Central memory CD8-positive, alpha-beta T cell (primary cell): ENCODE data around the gene SERTAD4.

Experiments
- ATAC-seq: fragments of 150-1000 bp; cut with Tn5 transposase; replicated peaks from 2 replicates; pipeline ENCODE4 v1.10.0; 2022; ENCODE audit warnings: mild to moderate bottlenecking, moderate FRiP score, moderate number of reproducible peaks; ENCODE audit not compliant: poor library complexity, severe bottlenecking; ENCODE audit errors: extremely low read depth
- DNase-seq, 2 donors: peaks; one replicate each; pipeline ENCODE4 v3.0.0; 2021; ENCODE audit warnings: low spot score in 2 of 2
- H3K27ac Mint-ChIP-seq: one replicate; pipeline ENCODE4 v1.8.0; 2022; ENCODE audit warnings: low read depth, mild to moderate bottlenecking, moderate library complexity, mixed read lengths
- H3K27me3 Mint-ChIP-seq: one replicate; pipeline ENCODE4 v1.8.0; 2022; ENCODE audit warnings: mixed read lengths
- H3K36me3 Mint-ChIP-seq: one replicate; pipeline ENCODE4 v1.8.0; 2022; ENCODE audit warnings: mild to moderate bottlenecking, moderate library complexity, mixed read lengths; ENCODE audit not compliant: insufficient read depth
- H3K4me1 Mint-ChIP-seq: one replicate; pipeline ENCODE4 v1.8.0; 2022; ENCODE audit warnings: mixed read lengths
- H3K4me3 Mint-ChIP-seq: one replicate; pipeline ENCODE4 v1.8.0; 2022; ENCODE audit warnings: mild to moderate bottlenecking, moderate library complexity, mixed read lengths
- H3K9me3 Mint-ChIP-seq: one replicate; pipeline ENCODE4 v1.8.0; 2022; ENCODE audit warnings: mixed read lengths

The SERTAD4 gene

DNA sequence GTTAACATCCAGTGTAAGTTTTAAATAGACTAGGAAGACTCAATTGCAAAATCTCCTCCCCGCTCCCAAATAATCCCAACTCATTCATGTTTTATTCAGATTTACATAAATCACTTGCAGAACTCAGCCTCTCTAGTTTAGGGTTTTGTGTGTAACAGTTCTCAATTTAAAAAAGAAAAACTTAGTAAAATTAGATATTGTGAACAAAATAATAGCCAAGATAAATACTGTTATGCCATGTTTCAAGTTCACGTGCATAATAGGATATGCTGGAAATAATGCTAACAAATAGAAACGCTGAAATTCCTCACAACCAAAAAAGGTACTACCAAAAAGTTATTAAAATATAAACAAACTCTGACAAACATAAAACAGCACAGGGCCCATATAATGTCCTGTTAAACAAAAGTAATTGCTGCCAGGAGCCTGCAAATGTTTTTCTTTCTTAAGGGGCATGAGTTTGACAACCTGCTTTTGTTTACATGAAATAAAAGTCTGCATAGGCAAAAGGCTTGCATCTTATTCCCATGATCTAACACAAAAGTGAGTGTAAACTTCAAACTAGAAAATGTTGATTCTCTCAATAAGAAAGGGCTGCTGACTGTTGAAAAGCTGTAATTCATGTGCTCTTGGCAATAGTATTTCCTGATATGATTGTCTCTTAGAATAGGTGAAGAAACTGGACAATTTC lies 2.9 kb downstream of the SERTAD4 start:
- Mint-ChIP-seq H3K4me3 (no peak overlapping the region), H3K27me3 (peaks cover 71% of the 10 kb centered on the region), H3K36me3 (no peaks in the 10 kb centered on the region), H3K9me3 (no peaks in the 10 kb centered on the region), H3K27ac (no peak overlapping the region), H3K4me1 (peaks cover 6% of the 10 kb centered on the region)
- DNase-seq (no peak), ATAC-seq (no peak)

DNA sequence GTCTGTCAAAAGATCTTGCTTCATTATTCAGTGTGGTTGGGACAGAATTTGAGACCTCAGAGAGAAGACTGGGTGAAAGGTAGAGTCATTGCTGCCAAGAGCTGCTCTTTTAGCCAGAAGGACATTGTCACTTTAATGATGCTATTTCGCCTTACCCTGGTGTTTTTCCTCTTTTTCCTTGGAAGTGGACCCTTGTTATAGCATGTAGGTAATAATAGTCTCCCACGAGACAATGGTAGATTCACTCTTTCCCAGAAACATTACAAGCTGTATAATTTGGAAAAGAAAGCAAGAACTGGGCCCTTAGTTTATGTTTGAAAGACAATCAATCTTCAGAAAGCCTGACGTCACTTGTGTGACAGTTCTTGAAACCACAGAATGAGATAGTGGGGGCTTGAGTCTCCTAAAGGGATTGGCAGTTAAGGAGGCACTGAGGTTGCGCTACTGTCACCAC lies 3.8 kb downstream of the SERTAD4 start:
- no peak for DNase-seq
- no peak for ATAC-seq

DNA sequence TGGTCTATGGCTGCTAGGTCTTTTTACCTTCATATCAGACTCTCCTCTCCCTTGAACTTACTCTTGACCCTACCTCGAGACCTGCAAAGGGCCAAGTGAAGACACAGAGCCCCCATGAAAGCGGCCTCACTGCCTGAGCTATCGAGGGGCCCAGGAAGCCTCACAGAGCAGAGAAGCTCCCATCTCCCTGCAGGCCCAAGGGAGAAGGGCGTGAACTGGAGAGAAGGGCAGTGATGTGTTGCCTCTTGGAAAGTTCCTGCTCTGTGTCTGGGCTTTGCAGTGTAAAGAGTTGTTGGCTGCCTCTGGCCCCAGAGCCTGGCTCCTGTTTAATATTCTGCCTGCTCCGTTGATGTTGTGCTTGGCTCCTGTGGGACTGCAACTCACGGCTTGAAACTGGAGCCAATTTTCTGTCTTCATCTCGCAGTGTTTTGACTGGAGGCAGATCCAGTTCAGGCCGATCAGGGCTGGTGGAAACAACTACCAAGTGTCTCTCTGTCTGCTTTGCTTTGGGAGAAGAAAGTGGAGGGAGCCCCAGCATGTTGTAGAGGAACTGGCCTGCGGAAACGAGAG lies 4.3 kb downstream of the SERTAD4 start:
- peaks cover 5% of the 10 kb centered on the region for H3K4me1 Mint-ChIP-seq
- no peak overlapping the region for H3K27ac Mint-ChIP-seq
- no peaks in the 10 kb centered on the region for H3K9me3 Mint-ChIP-seq
- DNase-seq (no peak), ATAC-seq (no peak)
- H3K27me3 Mint-ChIP-seq = peaks cover 77% of the 10 kb centered on the region
- no peaks in the 10 kb centered on the region for H3K36me3 Mint-ChIP-seq
- H3K4me3 Mint-ChIP-seq = no peak overlapping the region

More for the DNA sequence above, 3.8 kb downstream of the SERTAD4 start:
- H3K36me3 Mint-ChIP-seq = no peaks in the 10 kb centered on the region
- peaks cover 6% of the 10 kb centered on the region for H3K4me1 Mint-ChIP-seq
- no peak overlapping the region for H3K27ac Mint-ChIP-seq
- H3K27me3 Mint-ChIP-seq = peaks cover 74% of the 10 kb centered on the region
- H3K4me3 Mint-ChIP-seq = no peak overlapping the region
- no peaks in the 10 kb centered on the region for H3K9me3 Mint-ChIP-seq

DNA sequence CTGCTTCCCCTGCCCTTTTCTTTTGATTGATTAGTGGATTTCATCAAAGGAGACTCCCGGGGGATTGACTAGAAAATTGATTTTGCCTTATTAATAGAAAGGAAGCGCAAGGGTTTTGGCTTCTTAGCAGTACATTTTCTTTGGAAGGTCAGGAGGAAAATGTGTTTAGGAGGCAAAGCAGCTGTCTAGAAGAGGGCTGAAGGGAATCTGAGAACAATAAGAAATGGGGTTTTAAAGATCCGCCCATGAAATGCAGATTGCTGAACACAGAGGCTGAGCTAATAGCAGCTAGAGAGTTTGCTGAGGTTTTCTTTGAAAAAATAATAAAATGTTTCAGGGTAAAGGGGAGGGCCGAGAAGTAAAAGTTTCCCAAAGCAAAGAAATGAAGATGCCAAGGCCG lies 4.9 kb downstream of the SERTAD4 start:
- no peaks in the 10 kb centered on the region for H3K36me3 Mint-ChIP-seq
- no peak for DNase-seq
- peaks cover 77% of the 10 kb centered on the region for H3K27me3 Mint-ChIP-seq
- no peak overlapping the region for H3K27ac Mint-ChIP-seq
- no peaks in the 10 kb centered on the region for H3K9me3 Mint-ChIP-seq
- H3K4me3 Mint-ChIP-seq = no peak overlapping the region
- no peak for ATAC-seq
- no peaks in the 10 kb centered on the region for H3K4me1 Mint-ChIP-seq

- no peaks in the 10 kb centered on the region for H3K4me1 Mint-ChIP-seq
- H3K4me3 Mint-ChIP-seq = no peak overlapping the region
- ATAC-seq (no peak), DNase-seq (no peak)
- H3K9me3 Mint-ChIP-seq = no peaks in the 10 kb centered on the region
- no peak overlapping the region for H3K27ac Mint-ChIP-seq
- no peaks in the 10 kb centered on the region for H3K36me3 Mint-ChIP-seq
- peaks cover 80% of the 10 kb centered on the region for H3K27me3 Mint-ChIP-seq
These were observed 5.4 kb downstream of the SERTAD4 start for GRCh38 chr1:210237981-210238380.

GRCh38 chr1:210239349-210240111 lies 6.9 kb downstream of the SERTAD4 start:
- DNase-seq (no peak), ATAC-seq (no peak)
- peaks cover 89% of the 10 kb centered on the region for H3K27me3 Mint-ChIP-seq
- no peak overlapping the region for H3K27ac Mint-ChIP-seq
- H3K9me3 Mint-ChIP-seq = no peaks in the 10 kb centered on the region
- H3K4me1 Mint-ChIP-seq = no peaks in the 10 kb centered on the region
- H3K36me3 Mint-ChIP-seq = no peaks in the 10 kb centered on the region
- H3K4me3 Mint-ChIP-seq = no peak overlapping the region

DNA sequence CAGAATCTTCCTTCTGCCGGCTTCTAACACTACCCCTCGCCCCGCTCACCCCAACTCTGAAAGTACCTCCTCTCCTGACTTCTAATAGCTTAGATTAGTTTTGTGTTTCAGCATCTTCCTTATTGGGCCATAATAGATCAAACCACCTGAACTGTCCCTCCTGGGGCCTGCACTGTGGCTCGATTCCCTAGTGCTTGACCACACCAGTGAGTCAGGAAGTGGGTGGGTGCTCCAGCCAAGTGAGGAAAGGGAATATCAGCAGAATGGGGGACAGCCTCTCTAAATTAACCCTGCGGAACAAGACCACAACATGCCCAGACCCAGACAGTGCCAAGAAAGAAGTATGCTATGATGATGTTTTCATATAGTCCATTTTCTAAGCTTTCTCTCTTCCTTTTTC lies 8.5 kb downstream of the SERTAD4 start:
- Mint-ChIP-seq H3K4me3 (no peak overlapping the region), H3K9me3 (no peaks in the 10 kb centered on the region), H3K4me1 (no peaks in the 10 kb centered on the region), H3K36me3 (no peaks in the 10 kb centered on the region), H3K27me3 (peaks cover 89% of the 10 kb centered on the region), H3K27ac (no peak overlapping the region)
- DNase-seq (no peak), ATAC-seq (no peak)

- no peak overlapping the region for H3K4me3 Mint-ChIP-seq
- H3K9me3 Mint-ChIP-seq = no peaks in the 10 kb centered on the region
- no peak for ATAC-seq
- DNase-seq = no peak
- H3K36me3 Mint-ChIP-seq = no peaks in the 10 kb centered on the region
- no peak overlapping the region for H3K27ac Mint-ChIP-seq
- no peaks in the 10 kb centered on the region for H3K4me1 Mint-ChIP-seq
- peaks cover 92% of the 10 kb centered on the region for H3K27me3 Mint-ChIP-seq
These were observed 12.3 kb downstream of the SERTAD4 start for GRCh38 chr1:210244746-210245367.

DNA sequence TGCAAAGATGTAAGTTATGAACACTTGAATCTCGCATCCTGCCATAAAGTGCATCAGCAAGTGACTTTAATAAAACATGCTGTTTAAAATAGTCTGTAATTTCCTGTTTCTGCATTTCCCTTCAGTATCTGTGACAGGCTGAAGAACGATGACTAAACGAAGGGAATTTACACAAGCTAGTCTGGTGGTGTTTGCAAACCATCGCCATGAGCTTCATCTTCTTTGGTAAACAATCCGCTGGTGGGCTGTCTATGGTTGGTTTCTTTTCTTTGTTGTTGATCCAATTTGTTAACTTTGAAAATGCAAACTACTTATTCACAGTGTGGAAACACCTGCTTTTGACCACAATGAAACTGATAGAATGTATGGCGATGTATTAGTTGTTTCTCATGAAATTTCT lies 13.9 kb downstream of the SERTAD4 start:
- Mint-ChIP-seq H3K4me1 (peaks cover 10% of the 10 kb centered on the region), H3K4me3 (no peak overlapping the region), H3K27ac (no peak overlapping the region), H3K27me3 (peaks cover 92% of the 10 kb centered on the region), H3K36me3 (no peaks in the 10 kb centered on the region), H3K9me3 (no peaks in the 10 kb centered on the region)
- ATAC-seq = peak; percentile 24
- DNase-seq = no peak

- H3K27me3 Mint-ChIP-seq = peaks cover 89% of the 10 kb centered on the region
- no peaks in the 10 kb centered on the region for H3K36me3 Mint-ChIP-seq
- ATAC-seq = no peak
- H3K4me3 Mint-ChIP-seq = no peak overlapping the region
- H3K4me1 Mint-ChIP-seq = peaks cover 10% of the 10 kb centered on the region
- no peak for DNase-seq
- no peak overlapping the region for H3K27ac Mint-ChIP-seq
- H3K9me3 Mint-ChIP-seq = no peaks in the 10 kb centered on the region
These were observed 15.7 kb downstream of the SERTAD4 start for GRCh38 chr1:210248341-210248740.

GRCh38 chr1:210250665-210250997 lies 18.0 kb downstream of the SERTAD4 start:
- Mint-ChIP-seq H3K27ac (no peak overlapping the region), H3K9me3 (no peaks in the 10 kb centered on the region)

GRCh38 chr1:210250998-210251679 lies 18.5 kb downstream of the SERTAD4 start:
- ATAC-seq (peak; percentile 37), DNase-seq (no peak)
- Mint-ChIP-seq H3K27ac (no peak overlapping the region), H3K4me1 (peaks cover 10% of the 10 kb centered on the region), H3K27me3 (peaks cover 89% of the 10 kb centered on the region), H3K9me3 (no peaks in the 10 kb centered on the region), H3K4me3 (peak overlapping the region; percentile 50), H3K36me3 (no peaks in the 10 kb centered on the region)

More at GRCh38 chr1:210250665-210250997, 18.0 kb downstream of the SERTAD4 start:
- peaks cover 89% of the 10 kb centered on the region for H3K27me3 Mint-ChIP-seq
- H3K36me3 Mint-ChIP-seq = no peaks in the 10 kb centered on the region
- peaks cover 10% of the 10 kb centered on the region for H3K4me1 Mint-ChIP-seq
- DNase-seq (no peak), ATAC-seq (no peak)
- peak overlapping the region; percentile 43 for H3K4me3 Mint-ChIP-seq
